RCC 7860 (cell line): Measurements from ENCODE around the gene EHMT1.
"Not testable (repeated sequence)": the region's sequence is repeated elsewhere in the genome, so short reads cannot be mapped to it uniquely, and the experiment has no call there.

Source experiments
- DNase-seq: peaks from one replicate; pipeline ENCODE4 v3.0.0-alpha.2; 2015; ENCODE audit warnings: low spot score
- FAIRE-seq: peaks from 2 replicates; lab custom pipeline; 2012; peaks lifted over from hg19 to GRCh38; lab: Jason Lieb, UNC

Gene EHMT1

GRCh38 chr9:137880160-137880975 lies 261.6 kb downstream of the EHMT1 start:
- FAIRE-seq, result no peak
- peak; percentile 30 for DNase-seq

GRCh38 chr9:137880976-137881530 lies 262.2 kb downstream of the EHMT1 start:
- FAIRE-seq (no peak), DNase-seq (no peak)

- no peak for DNase-seq
- FAIRE-seq, result no peak
Measured at GRCh38 chr9:137881591-137882505, 263.0 kb downstream of the EHMT1 start.

- DNase-seq (no peak), FAIRE-seq (no peak)
Measured at GRCh38 chr9:137882506-137882821, 263.7 kb downstream of the EHMT1 start.

GRCh38 chr9:137883977-137884376 lies 265.2 kb downstream of the EHMT1 start:
- FAIRE-seq, DNase-seq: not testable (repeated sequence)

- not testable (repeated sequence) for FAIRE-seq, DNase-seq
Measured at GRCh38 chr9:137884547-137884946, 265.7 kb downstream of the EHMT1 start.

GRCh38 chr9:137885121-137885520 lies 266.3 kb downstream of the EHMT1 start:
- not testable (repeated sequence) for DNase-seq, FAIRE-seq
